ACHN (cell line): ENCODE data around the gene HSPBP1.

Experiments
- DNase-seq: peaks from one replicate; pipeline ENCODE4 v3.0.0-alpha.2; 2015
- in situ Hi-C: cut with HindIII; loops from 2 replicates; pipeline ENCODE4 v1.10.0; 2017; ENCODE audit warnings: low sequenced_read_pairs, low pct_ligation_motif_present, low pct_unique_long_range_greater_than_20kb

HSPBP1 gene

DNA sequence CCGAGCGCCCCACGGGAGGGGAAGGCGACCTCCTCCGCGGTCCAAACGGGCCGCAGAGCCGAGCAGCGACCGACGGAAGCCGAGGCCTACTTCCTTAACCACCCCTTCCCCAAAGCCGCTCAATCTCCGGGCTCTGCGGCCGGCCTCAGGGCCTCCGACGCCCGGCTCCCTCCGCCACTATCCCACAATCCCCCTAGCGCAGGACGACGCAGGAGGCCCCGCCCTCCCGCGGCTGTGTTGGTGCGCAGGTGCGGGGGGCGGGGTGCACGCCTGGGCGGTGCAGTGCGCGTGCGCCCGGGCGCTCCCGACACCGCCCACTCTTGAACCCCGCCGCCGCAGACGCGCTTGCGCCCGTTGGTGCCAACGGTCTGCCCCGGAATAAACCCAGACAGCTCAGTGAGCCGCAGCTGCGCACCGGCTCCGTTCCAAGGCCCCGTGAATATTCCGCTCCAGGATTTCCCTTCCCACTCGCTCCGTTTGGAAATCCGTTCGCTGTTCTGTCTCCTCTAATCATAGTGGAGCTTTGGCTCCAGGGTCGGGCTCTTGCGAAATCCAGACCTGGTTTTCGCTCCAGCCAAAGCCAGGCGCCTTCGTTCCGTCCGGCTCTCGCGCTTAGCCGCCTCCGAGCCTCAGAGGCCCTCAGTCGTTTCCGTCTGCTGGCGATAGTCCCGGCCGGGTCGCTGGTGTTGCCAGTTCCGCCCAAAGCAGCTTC is 20.9 kb downstream of the HSPBP1 start, which contains the start of gene PPP6R1:
TSS of gene PPP6R1 (minus strand) at position 190 of the 712 bp plus-strand sequence. CDS start 11,914 bp downstream, outside the sequence.
- DNase-seq = peak; percentile 98

GRCh38 chr19:55258476-55258827 is 21.5 kb downstream of the HSPBP1 start:
- in situ Hi-C loops = no loop called here

More for the DNA sequence above, 20.9 kb downstream of the HSPBP1 start, which contains the start of gene PPP6R1:
- in situ Hi-C loops = no loop called here

DNA sequence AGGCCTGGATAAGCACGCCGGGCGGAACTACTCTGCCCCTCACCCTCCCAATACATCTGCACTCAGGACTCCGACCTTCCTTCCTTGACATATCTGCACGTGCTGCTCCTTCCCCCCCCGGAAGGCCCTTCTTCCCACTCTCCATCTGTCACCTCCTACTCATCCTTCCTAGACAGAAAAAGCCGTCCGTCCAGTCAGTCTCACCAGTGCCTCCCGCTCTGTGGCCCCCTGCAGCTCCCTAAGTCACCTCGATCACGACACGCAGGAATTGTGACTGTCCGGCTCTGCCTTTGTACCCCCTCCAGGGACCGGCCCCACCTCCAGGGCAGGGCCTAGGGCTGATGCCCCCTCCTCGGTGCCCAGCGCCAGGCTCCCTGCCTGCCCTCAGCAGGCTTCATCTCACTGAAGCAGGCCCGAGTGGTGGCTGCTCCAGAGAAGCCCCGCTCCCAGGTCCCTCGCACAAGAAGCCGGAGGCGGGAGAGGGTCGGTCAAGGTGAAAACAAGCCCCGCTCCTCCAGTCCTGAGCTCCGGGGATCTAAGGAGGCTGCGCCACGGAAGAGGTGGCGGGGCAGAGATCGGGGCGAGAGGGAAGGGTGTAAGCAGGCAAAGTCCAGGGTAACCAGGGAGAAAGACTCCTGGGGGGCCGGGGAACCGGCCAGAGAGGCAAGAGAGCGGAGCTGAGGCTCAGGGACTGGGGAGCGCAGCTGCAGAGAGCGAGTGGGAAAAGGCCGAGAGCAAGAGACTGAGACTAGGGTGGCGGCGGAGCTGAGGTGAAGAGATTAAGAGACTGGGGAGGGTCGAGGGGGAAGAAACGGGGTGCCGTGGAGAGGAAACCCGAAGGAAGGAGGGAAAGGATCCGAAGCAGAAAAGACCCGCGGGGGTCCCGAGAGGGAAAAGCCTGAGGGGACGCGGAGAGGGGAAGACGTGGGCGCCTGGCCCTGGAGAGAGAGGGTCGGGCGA is 22.2 kb downstream of the HSPBP1 start:
- in situ Hi-C loops = no loop called here
- peak; percentile 21 for DNase-seq

More at GRCh38 chr19:55258476-55258827, 21.5 kb downstream of the HSPBP1 start:
- peak; percentile 4 for DNase-seq

DNA sequence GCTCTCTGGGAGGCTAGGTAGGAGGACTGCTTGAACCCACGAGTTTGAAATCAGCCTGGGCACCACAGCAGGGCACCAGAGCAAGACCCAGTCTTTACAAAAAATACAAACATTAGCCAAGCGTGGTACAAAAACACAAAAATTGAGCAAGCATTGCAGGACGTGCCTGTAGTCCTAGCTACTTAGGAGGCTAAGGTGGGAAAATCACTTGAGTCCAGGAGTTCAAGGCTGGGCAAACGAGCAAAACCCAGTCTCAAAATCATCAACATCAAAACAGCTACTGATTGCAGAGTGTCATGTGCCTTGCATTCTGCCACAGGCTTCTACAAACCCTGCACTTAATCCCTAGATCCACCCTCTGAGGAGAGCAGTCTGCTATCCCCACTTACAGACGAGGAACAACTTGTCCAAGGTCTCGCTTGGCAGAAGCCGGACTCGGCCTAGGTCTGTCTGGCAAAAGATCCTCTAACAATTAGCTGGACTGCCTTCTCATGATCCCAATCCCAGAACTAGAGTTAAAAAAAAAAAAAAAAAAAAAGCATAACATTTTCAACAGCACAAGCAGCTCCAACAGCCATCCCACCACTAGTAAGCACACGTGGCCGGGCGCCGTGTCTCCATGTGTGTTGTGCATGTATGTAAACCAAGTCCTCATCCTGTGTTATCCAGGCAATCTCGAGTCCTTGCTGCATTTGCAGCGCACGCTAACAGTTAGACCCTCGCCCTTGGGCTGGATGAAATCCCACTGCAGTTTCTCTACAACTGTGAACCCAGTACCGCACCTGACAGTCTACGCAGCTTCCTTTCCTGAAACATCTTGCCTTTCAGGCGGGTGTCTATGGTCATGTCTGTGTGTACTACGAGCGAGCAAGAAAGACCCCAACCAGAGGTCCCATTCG is 23.1 kb downstream of the HSPBP1 start:
- DNase-seq = no peak
- in situ Hi-C loops = no loop called here

GRCh38 chr19:55255618-55256423 is 24.1 kb downstream of the HSPBP1 start:
- peak; percentile 6 for DNase-seq
- in situ Hi-C loops = no loop called here

GRCh38 chr19:55254625-55254977 is 25.3 kb downstream of the HSPBP1 start:
- no peak for DNase-seq
- in situ Hi-C loops = no loop called here

- no peak for DNase-seq
- in situ Hi-C loops = no loop called here
Observed at GRCh38 chr19:55253842-55254624, 25.9 kb downstream of the HSPBP1 start.

GRCh38 chr19:55252760-55253663 is 26.9 kb downstream of the HSPBP1 start:
- in situ Hi-C loops = no loop called here

DNA sequence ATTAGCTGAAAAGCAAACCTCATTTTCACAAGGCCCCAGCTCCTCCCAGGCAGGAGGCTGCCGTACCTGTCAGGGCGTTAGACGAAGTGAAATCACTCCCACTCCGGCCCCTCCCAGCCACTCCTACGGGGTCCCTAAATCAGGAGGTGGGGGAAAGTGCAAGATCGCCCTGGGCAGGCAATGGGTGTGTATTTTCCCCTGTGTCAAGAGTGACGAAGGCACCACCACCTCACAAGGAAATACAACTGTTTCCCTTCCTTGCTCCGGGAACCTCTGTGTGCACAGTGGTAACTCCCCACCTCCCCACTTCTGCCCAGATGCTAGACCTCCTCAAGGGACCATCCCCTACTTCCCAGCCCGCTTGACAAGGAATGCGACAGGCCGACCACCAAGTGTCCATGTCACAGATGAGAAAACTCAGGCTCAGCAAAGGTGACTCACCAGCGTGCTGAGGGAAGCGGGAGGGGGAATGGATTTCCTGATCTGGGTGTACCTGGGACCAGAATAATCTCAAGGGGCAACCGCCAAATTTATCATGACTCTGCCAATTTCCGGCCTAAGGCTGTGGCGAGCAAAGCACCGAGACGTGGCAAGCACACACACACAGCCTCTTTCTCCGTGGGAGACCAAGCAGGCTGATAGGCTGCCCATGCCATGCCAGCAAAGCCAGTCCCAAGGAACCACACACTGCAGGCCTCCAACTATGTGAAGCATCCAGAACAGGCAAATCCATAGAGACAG is 28.4 kb downstream of the HSPBP1 start:
- in situ Hi-C loops = no loop called here
- peak; percentile 28 for DNase-seq

More at GRCh38 chr19:55252760-55253663, 26.9 kb downstream of the HSPBP1 start:
- no peak for DNase-seq

DNA sequence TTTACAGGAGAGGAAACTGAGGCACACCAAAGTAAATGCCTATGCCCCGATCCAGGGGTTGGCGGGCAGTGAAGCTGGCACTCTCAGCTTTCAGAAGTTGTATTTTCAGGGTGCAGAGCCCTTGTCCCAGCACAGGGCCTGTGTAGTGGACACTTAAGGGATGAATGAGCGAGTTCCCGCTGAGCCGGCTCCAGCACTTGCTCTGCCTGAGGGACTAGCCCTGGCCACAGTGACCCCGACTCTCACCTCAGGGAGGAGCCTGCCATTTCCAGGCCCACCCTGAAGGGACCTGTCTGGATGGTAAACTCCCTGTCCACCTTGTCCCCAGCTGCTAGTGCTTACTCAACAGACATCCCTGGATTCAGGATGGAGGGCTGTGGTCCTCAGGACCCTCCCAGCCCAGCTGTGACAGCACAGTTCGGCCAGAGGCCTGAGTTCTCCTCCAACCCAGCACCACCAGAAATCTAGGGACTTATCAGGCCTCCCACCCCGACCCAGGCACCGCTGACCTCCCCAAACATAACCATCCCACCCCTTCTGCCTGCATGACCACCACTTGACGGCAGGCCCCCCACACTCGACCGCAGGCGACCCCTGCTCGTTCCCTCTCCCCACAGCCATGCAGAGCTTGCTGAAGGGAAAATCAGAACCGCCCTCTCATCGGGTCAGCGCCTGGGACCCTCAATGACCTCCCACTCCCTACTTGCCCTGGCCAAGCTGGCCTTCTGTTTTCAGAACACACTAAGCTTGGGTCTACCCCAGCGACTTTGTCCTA is 29.5 kb downstream of the HSPBP1 start:
- in situ Hi-C loops = no loop called here
- DNase-seq = no peak

DNA sequence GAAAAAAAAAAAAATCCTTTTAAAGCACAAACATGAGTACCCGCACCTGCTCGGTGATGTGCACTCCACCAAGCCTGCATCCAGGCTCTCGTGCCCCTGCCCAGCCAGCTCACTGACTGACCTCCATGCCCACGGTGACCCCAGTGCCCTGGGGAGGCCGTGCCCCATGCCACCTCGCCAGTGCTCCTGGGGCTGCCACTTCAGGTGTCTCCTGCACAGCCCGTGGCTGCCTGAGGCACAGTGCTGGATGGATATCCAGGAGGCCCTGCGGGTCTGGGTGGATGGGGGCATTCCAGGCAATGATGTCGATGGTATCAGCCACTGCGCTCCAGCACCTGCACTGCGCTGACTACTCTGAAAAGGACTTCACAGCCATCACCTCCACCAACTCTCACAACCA is 30.1 kb downstream of the HSPBP1 start:
- no peak for DNase-seq
- in situ Hi-C loops = no loop called here

GRCh38 chr19:55248704-55249103 is 31.2 kb downstream of the HSPBP1 start:
- in situ Hi-C loops = no loop called here
- no peak for DNase-seq

- no peak for DNase-seq
- in situ Hi-C loops = no loop called here
Observed at GRCh38 chr19:55248166-55248675, 31.7 kb downstream of the HSPBP1 start.

DNA sequence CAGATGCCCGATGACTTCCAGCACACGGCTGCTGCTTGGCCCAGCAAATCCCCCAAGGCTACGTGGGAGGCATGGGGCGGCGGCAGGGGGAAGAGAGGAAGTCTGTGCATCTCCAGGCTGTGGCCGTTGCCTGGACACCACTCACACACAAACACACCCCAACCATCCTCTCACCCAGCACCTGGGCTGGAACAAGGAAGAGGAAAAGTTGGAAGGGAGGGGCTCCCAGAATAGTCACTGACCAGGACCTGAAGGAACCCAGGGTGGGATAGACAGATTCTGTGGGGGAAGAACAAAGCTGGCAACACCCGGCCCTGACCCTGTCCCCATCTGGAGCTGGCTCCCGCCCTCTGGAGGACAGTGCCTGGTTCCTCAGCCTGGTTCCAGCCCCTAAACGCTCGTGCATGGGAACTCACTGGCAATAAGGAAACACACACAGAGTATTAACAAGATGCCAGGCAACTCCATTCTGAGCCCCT is 32.2 kb downstream of the HSPBP1 start:
- in situ Hi-C loops = no loop called here
- DNase-seq = no peak
